GM23338 (cell line): ENCODE measurements around the gene SFSWAP. TPM values are rescaled to one million over a fixed set of nuclear protein-coding genes. Genes with fewer than 3 reads are reported as not detected.

Experiments used
- ATAC-seq: fragments of 200-7000 bp; cut with Tn5 transposase; 3 replicates; pipeline ENCODE4 v1.9.1; 2020
- DNase-seq: peaks from one replicate; pipeline ENCODE4 v3.0.0-alpha.2; 2015; ENCODE audit warnings: low spot score
- H2AFZ ChIP-seq: fragments of 200-600 bp; sonication (generic); 2 replicates; pipeline ENCODE4 v1.8.0; 2016; ENCODE audit warnings: antibody characterized with exemption, mild to moderate bottlenecking, moderate library complexity
- H3F3A ChIP-seq: fragments of 200-600 bp; sonication (generic); replicated peaks from 2 replicates; pipeline ENCODE4 v1.8.0; 2017; ENCODE audit warnings: antibody characterized with exemption, mixed run types, low read depth
- H3K27ac ChIP-seq: fragments of 200-600 bp; sonication (generic); 2 replicates; pipeline ENCODE4 v1.6.1; 2016; ENCODE audit warnings: low read depth
- H3K27me3 ChIP-seq: fragments of 200-600 bp; sonication (generic); 2 replicates; pipeline ENCODE4 v1.8.0; 2016; ENCODE audit warnings: mild to moderate bottlenecking, mixed run types, moderate library complexity; ENCODE audit not compliant: insufficient read depth
- H3K36me3 ChIP-seq: fragments of 200-600 bp; sonication (generic); 2 replicates; pipeline ENCODE4 v1.8.0; 2016; ENCODE audit warnings: mild to moderate bottlenecking; ENCODE audit not compliant: insufficient read depth
- H3K4me1 ChIP-seq: fragments of 200-600 bp; sonication (generic); 2 replicates; pipeline ENCODE4 v1.8.0; 2016; ENCODE audit warnings: mild to moderate bottlenecking, moderate library complexity; ENCODE audit not compliant: insufficient read depth
- H3K4me2 ChIP-seq: fragments of 200-600 bp; sonication (generic); 2 replicates; pipeline ENCODE4 v1.7.1; 2017; ENCODE audit warnings: mixed run types
- H3K4me3 ChIP-seq: fragments of 200-600 bp; sonication (generic); 2 replicates; pipeline ENCODE4 v1.6.1; 2016; ENCODE audit warnings: mixed run types
- H3K79me2 ChIP-seq: fragments of 200-600 bp; sonication (generic); replicated peaks from 2 replicates; pipeline ENCODE4 v1.8.0; 2017; ENCODE audit warnings: mild to moderate bottlenecking; ENCODE audit not compliant: insufficient read depth
- H3K9me2 ChIP-seq: fragments of 200-600 bp; sonication (generic); 2 replicates; pipeline ENCODE4 v1.8.0; 2017; ENCODE audit not compliant: insufficient read depth
- H4K20me1 ChIP-seq: fragments of 200-600 bp; sonication (generic); replicated peaks from 2 replicates; pipeline ENCODE4 v1.8.0; 2017; ENCODE audit warnings: mild to moderate bottlenecking; ENCODE audit not compliant: insufficient read depth
- H3K27ac Mint-ChIP-seq: 2 replicates; pipeline ENCODE4 v1.8.0; 2020; ENCODE audit warnings: inconsistent platforms, mild to moderate bottlenecking, moderate library complexity, mixed read lengths
- H3K27me3 Mint-ChIP-seq: 3 replicates; pipeline ENCODE4 v1.8.0; 2022; ENCODE audit warnings: low read depth, mild to moderate bottlenecking, moderate library complexity, mixed read lengths, inconsistent platforms; ENCODE audit not compliant: insufficient read depth, poor library complexity
- H3K36me3 Mint-ChIP-seq: 3 replicates; pipeline ENCODE4 v1.8.0; 2021; ENCODE audit warnings: low read depth, mild to moderate bottlenecking, inconsistent platforms, moderate library complexity, mixed read lengths
- H3K4me1 Mint-ChIP-seq: 3 replicates; pipeline ENCODE4 v1.8.0; 2020; ENCODE audit warnings: mild to moderate bottlenecking, inconsistent platforms, mixed read lengths
- H3K4me3 Mint-ChIP-seq: 3 replicates; pipeline ENCODE4 v1.8.0; 2021; ENCODE audit warnings: moderate library complexity, mild to moderate bottlenecking, inconsistent platforms, mixed read lengths
- H3K9me3 Mint-ChIP-seq: 3 replicates; pipeline ENCODE4 v1.8.0; 2020; ENCODE audit warnings: moderate library complexity, mild to moderate bottlenecking, inconsistent platforms, mixed read lengths
- CREB1 ChIP-seq: fragments of 250-450 bp; sonication (Bioruptor Pico); IDR thresholded peaks from 2 replicates; pipeline ENCODE4 v1.5.0; 2020; ENCODE audit warnings: low read depth, mild to moderate bottlenecking, moderate library complexity
- EZH2 ChIP-seq: fragments of 200-600 bp; sonication (generic); IDR thresholded peaks from one replicate; pipeline ENCODE4 v1.8.0; 2017; ENCODE audit warnings: antibody characterized with exemption, mild to moderate bottlenecking, low read depth; ENCODE audit not compliant: unreplicated experiment
- EZH2phosphoT487 ChIP-seq: fragments of 200-600 bp; sonication (generic); IDR thresholded peaks from one replicate; pipeline ENCODE4 v1.8.1; 2018; ENCODE audit warnings: antibody characterized with exemption; ENCODE audit not compliant: unreplicated experiment
- JUNB ChIP-seq: IDR thresholded peaks from one replicate; pipeline ENCODE4 v1.6.1; 2016; ENCODE audit warnings: antibody characterized with exemption; ENCODE audit not compliant: unreplicated experiment
- POLR2AphosphoS5 ChIP-seq: IDR thresholded peaks from 2 replicates; pipeline ENCODE4 v1.6.1; 2016; ENCODE audit warnings: antibody characterized with exemption, low read depth
- STAT1 ChIP-seq: IDR thresholded peaks from one replicate; pipeline ENCODE4 v1.6.1; 2016; ENCODE audit warnings: antibody characterized with exemption; ENCODE audit not compliant: unreplicated experiment
- ZNF114 ChIP-seq: fragments of 250-450 bp; sonication (Bioruptor Pico); IDR thresholded peaks from 2 replicates; pipeline ENCODE4 v1.5.0; 2020; ENCODE audit warnings: mild to moderate bottlenecking, moderate library complexity
- ZNF331 ChIP-seq: fragments of 250-450 bp; sonication (Bioruptor Pico); IDR thresholded peaks from 2 replicates; pipeline ENCODE4 v1.5.0; 2020; ENCODE audit warnings: low read depth, mild to moderate bottlenecking, moderate library complexity
- polyA plus RNA-seq: library from polyadenylated mRNA; unstranded; fragments of >200 nt; fragmentation: Nextera tagmentation; extraction: Ambion mirVana; gene quantifications from 2 replicates; pipeline ENCODE4 v1.2.1, GENCODE V29; 2016
- total RNA-seq: library from RNA; depleted of rRNA; stranded (reverse); fragments of >200 nt; shearing (Covaris generic); gene quantifications from 2 replicates; pipeline ENCODE4 v1.2.3, GENCODE V29; 2014
- TF ChIP-seq, protein P1 (sequence below): fragments of 250-450 bp; sonication (Bioruptor Pico); IDR thresholded peaks from 2 replicates; pipeline ENCODE4 v1.5.0; 2020; ENCODE audit warnings: mild to moderate bottlenecking, moderate library complexity
- TF ChIP-seq, protein P2 (sequence below): IDR thresholded peaks from one replicate; pipeline ENCODE4 v1.6.1; 2018; ENCODE audit warnings: antibody characterized with exemption; ENCODE audit not compliant: unreplicated experiment

Gene SFSWAP
- total and polyA plus RNA-seq, 2 experiments from 2014 or later: 41.0 to 49.8 TPM

DNA sequence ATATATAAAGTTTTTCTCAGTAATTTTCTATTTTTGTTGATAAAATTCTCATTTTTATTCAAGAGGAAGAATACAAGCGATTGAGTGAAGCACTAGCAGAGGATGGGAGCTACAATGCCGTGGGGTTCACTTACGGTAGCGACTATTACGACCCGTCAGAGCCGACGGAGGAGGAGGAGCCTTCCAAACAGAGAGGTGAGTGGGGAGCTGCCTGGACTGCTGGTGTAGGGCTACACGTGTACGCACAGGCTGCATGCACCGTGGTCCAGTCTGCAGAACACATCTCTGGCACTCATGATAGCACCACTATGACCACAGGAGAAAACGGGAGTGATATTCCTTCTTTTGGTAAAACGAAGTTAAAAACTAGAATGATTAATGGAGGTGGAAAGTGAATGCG lies 3.9 kb downstream of the SFSWAP start (continued):
- TF ChIP-seq, protein P1, sequence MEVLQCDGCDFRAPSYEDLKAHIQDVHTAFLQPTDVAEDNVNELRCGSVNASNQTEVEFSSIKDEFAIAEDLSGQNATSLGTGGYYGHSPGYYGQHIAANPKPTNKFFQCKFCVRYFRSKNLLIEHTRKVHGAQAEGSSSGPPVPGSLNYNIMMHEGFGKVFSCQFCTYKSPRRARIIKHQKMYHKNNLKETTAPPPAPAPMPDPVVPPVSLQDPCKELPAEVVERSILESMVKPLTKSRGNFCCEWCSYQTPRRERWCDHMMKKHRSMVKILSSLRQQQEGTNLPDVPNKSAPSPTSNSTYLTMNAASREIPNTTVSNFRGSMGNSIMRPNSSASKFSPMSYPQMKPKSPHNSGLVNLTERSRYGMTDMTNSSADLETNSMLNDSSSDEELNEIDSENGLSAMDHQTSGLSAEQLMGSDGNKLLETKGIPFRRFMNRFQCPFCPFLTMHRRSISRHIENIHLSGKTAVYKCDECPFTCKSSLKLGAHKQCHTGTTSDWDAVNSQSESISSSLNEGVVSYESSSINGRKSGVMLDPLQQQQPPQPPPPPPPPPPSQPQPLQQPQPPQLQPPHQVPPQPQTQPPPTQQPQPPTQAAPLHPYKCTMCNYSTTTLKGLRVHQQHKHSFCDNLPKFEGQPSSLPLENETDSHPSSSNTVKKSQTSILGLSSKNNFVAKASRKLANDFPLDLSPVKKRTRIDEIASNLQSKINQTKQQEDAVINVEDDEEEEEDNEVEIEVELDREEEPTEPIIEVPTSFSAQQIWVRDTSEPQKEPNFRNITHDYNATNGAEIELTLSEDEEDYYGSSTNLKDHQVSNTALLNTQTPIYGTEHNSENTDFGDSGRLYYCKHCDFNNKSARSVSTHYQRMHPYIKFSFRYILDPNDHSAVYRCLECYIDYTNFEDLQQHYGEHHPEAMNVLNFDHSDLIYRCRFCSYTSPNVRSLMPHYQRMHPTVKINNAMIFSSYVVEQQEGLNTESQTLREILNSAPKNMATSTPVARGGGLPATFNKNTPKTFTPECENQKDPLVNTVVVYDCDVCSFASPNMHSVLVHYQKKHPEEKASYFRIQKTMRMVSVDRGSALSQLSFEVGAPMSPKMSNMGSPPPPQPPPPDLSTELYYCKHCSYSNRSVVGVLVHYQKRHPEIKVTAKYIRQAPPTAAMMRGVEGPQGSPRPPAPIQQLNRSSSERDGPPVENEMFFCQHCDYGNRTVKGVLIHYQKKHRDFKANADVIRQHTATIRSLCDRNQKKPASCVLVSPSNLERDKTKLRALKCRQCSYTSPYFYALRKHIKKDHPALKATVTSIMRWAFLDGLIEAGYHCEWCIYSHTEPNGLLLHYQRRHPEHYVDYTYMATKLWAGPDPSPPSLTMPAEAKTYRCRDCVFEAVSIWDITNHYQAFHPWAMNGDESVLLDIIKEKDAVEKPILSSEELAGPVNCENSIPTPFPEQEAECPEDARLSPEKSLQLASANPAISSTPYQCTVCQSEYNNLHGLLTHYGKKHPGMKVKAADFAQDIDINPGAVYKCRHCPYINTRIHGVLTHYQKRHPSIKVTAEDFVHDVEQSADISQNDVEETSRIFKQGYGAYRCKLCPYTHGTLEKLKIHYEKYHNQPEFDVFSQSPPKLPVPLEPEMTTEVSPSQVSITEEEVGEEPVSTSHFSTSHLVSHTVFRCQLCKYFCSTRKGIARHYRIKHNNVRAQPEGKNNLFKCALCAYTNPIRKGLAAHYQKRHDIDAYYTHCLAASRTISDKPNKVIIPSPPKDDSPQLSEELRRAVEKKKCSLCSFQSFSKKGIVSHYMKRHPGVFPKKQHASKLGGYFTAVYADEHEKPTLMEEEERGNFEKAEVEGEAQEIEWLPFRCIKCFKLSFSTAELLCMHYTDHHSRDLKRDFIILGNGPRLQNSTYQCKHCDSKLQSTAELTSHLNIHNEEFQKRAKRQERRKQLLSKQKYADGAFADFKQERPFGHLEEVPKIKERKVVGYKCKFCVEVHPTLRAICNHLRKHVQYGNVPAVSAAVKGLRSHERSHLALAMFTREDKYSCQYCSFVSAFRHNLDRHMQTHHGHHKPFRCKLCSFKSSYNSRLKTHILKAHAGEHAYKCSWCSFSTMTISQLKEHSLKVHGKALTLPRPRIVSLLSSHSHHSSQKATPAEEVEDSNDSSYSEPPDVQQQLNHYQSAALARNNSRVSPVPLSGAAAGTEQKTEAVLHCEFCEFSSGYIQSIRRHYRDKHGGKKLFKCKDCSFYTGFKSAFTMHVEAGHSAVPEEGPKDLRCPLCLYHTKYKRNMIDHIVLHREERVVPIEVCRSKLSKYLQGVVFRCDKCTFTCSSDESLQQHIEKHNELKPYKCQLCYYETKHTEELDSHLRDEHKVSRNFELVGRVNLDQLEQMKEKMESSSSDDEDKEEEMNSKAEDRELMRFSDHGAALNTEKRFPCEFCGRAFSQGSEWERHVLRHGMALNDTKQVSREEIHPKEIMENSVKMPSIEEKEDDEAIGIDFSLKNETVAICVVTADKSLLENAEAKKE: no peak
- TF ChIP-seq JUNB: no peak
- no peak for TF ChIP-seq EZH2phosphoT487
- TF ChIP-seq CREB1 (CRISPR knock-in tag): no peak

DNA sequence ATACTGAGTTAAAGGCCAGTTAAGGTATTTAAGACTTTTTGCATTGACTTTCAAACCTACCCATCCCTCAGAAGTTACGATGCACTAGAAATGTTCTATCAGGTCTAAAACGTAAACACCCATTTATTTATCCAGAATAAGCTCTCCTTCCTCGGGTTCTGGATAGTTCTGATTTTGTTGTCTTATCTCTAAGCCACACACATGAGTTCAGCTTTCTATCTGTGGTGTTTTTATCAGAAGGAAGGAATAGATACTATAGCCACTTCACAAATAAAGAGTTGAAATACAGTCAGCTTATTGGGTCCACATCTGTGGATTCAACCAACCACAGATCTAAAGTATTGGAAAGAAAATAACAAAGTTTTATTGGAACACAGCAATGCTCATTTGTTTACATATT lies 5.4 kb downstream of the SFSWAP start:
- no peak for DNase-seq
- Histone ChIP-seq H3K27ac (no peak overlapping the region), H3K4me1 (no peaks in the 10 kb centered on the region; the same call in 1 of the 2 replicates), H3K4me3 (no peak overlapping the region), H3K79me2 (peaks cover 47% of the 10 kb centered on the region), H3K36me3 (peaks cover 42% of the 10 kb centered on the region), H2AFZ (no peak overlapping the region), H3K9me2 (no peaks in the 10 kb centered on the region), H3F3A (no peaks in the 10 kb centered on the region), H4K20me1 (peaks cover 9% of the 10 kb centered on the region), H3K4me2 (no peak overlapping the region), H3K27me3 (no peaks in the 10 kb centered on the region)
- Mint-ChIP-seq H3K27me3 (peaks cover 5% of the 10 kb centered on the region), H3K9me3 (no peaks in the 10 kb centered on the region), H3K27ac (no peak overlapping the region), H3K4me1 (peaks cover 24% of the 10 kb centered on the region), H3K36me3 (peaks cover 75% of the 10 kb centered on the region), H3K4me3 (no peak overlapping the region)
- no peak for ATAC-seq
- TF ChIP-seq POLR2AphosphoS5 (no peak), CREB1 (CRISPR knock-in tag) (no peak), EZH2 (no peak), ZNF331 (CRISPR knock-in tag) (no peak), STAT1 (no peak), EZH2phosphoT487 (no peak), ZNF114 (no peak)
- TF ChIP-seq, protein P2, sequence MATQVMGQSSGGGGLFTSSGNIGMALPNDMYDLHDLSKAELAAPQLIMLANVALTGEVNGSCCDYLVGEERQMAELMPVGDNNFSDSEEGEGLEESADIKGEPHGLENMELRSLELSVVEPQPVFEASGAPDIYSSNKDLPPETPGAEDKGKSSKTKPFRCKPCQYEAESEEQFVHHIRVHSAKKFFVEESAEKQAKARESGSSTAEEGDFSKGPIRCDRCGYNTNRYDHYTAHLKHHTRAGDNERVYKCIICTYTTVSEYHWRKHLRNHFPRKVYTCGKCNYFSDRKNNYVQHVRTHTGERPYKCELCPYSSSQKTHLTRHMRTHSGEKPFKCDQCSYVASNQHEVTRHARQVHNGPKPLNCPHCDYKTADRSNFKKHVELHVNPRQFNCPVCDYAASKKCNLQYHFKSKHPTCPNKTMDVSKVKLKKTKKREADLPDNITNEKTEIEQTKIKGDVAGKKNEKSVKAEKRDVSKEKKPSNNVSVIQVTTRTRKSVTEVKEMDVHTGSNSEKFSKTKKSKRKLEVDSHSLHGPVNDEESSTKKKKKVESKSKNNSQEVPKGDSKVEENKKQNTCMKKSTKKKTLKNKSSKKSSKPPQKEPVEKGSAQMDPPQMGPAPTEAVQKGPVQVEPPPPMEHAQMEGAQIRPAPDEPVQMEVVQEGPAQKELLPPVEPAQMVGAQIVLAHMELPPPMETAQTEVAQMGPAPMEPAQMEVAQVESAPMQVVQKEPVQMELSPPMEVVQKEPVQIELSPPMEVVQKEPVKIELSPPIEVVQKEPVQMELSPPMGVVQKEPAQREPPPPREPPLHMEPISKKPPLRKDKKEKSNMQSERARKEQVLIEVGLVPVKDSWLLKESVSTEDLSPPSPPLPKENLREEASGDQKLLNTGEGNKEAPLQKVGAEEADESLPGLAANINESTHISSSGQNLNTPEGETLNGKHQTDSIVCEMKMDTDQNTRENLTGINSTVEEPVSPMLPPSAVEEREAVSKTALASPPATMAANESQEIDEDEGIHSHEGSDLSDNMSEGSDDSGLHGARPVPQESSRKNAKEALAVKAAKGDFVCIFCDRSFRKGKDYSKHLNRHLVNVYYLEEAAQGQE: no peak
